ENCODE data around the gene SAP30BP. TPM values are rescaled to one million over a fixed set of nuclear protein-coding genes. Genes with fewer than 3 reads are reported as not detected.
A peak's percentile ranks its signal among the peaks of the same experiment; 100 is the strongest.

Gene SAP30BP
- total RNA-seq, 1 experiment from 2014 or later: 89.7 TPM

- Mint-ChIP-seq H3K36me3 (ENCODE audit: insufficient read depth in 1 of 3, low read depth in 3 of 3) (peaks cover 0 to 15% (median 2%) of the 10 kb centered on the region in 3 experiments; a peak in 3 of 7 replicates), H3K27ac (no peak overlapping the region), H3K4me1 (no peaks in the 10 kb centered on the region), H3K9me3 (no peaks in the 10 kb centered on the region), H3K4me3 (no peak overlapping the region), H3K27me3 (ENCODE audit: low read depth) (peaks cover 8% of the 10 kb centered on the region)
- H4K8ac ChIP-seq (replicated peaks; ENCODE audit: insufficient read length, low read depth, low read length): no peak overlapping the region
- no peak overlapping the region for H3K18ac ChIP-seq (ENCODE audit: insufficient read length, low read depth, low read length)
- H3T11ph ChIP-seq (ENCODE audit: low read length): no peak overlapping the region
- no peak overlapping the region for H2BK20ac ChIP-seq (ENCODE audit: low read depth, low read length, poor library complexity, severe bottlenecking)
- no peaks in the 10 kb centered on the region for H3K79me1 ChIP-seq (ENCODE audit: insufficient read depth, low read depth, low read length, poor library complexity, severe bottlenecking)
- no peak overlapping the region for H3K4me2 ChIP-seq (ENCODE audit: insufficient read depth, insufficient read length, low read length)
- no peaks in the 10 kb centered on the region for H3K23me2 ChIP-seq (ENCODE audit: insufficient read length, low read depth, low read length, poor library complexity, severe bottlenecking)
- WGBS (ENCODE audit: extremely low coverage, insufficient read length, low lambda C conversion rate): no CpG with 5 or more reads among the region's 15 CpGs
- H2BK15ac ChIP-seq (ENCODE audit: low read depth, low read length): no peak overlapping the region
- no peaks in the 10 kb centered on the region; the same call in 1 of the 2 replicates for H3K27me3 ChIP-seq (ENCODE audit: insufficient read depth, low read length)
- no peak overlapping the region for H2AFZ ChIP-seq (ENCODE audit: low read length)
- H2BK120ac ChIP-seq (ENCODE audit: low read depth, low read length, poor library complexity, severe bottlenecking): no peak overlapping the region
- H3K4me1 ChIP-seq (ENCODE audit: insufficient read depth, low read length): no peaks in the 10 kb centered on the region
- no peak overlapping the region for H3K27ac ChIP-seq (ENCODE audit: insufficient read length, low read depth, low read length)
- H3K4ac ChIP-seq (ENCODE audit: low read depth, low read length): no peak overlapping the region
- H2AK5ac ChIP-seq (ENCODE audit: insufficient read length, low read length): no peak overlapping the region
- H2BK12ac ChIP-seq (ENCODE audit: insufficient read length, low read depth, low read length): no peak overlapping the region
- TF ChIP-seq, protein P1, sequence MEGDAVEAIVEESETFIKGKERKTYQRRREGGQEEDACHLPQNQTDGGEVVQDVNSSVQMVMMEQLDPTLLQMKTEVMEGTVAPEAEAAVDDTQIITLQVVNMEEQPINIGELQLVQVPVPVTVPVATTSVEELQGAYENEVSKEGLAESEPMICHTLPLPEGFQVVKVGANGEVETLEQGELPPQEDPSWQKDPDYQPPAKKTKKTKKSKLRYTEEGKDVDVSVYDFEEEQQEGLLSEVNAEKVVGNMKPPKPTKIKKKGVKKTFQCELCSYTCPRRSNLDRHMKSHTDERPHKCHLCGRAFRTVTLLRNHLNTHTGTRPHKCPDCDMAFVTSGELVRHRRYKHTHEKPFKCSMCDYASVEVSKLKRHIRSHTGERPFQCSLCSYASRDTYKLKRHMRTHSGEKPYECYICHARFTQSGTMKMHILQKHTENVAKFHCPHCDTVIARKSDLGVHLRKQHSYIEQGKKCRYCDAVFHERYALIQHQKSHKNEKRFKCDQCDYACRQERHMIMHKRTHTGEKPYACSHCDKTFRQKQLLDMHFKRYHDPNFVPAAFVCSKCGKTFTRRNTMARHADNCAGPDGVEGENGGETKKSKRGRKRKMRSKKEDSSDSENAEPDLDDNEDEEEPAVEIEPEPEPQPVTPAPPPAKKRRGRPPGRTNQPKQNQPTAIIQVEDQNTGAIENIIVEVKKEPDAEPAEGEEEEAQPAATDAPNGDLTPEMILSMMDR (conservative IDR thresholded peaks at IDR 0.05): peak; percentile 90
- H3K9me3 ChIP-seq (ENCODE audit: control insufficient read depth, low read depth, low read length): no peaks in the 10 kb centered on the region
- H3K23ac ChIP-seq (ENCODE audit: insufficient read length, low read depth, low read length): no peak overlapping the region
- H4K5ac ChIP-seq (ENCODE audit: insufficient read length, low read depth, low read length): no peak overlapping the region
- no peak overlapping the region for H3K56ac ChIP-seq (ENCODE audit: insufficient read length, low read depth, low read length)
- no peaks in the 10 kb centered on the region for H4K20me1 ChIP-seq (ENCODE audit: control insufficient read depth, insufficient read depth, insufficient read length)
- H3K79me2 ChIP-seq (ENCODE audit: insufficient read depth, low read length): no peaks in the 10 kb centered on the region
- peak; percentile 87 for DNase-seq
- H2BK5ac ChIP-seq (ENCODE audit: insufficient read length, low read length): no peak overlapping the region
- no peak overlapping the region for H4K91ac ChIP-seq (ENCODE audit: insufficient read length, low read depth, low read length)
- no peak overlapping the region for H3K9ac ChIP-seq (ENCODE audit: extremely low read depth, insufficient read length, low read length)
- H3K14ac ChIP-seq (ENCODE audit: insufficient read depth, low read length): no peak overlapping the region
Observed at GRCh38 chr17:75625813-75626486, 41.2 kb upstream of the SAP30BP start.

All from H9 (cell line).